GM21390 (cell line): ENCODE results near the gene SWT1.

ENCODE experiments used
- ATAC-seq: cut with Tn5 transposase; IDR thresholded peaks from one replicate; pipeline ENCODE4 v1.9.1; 2021; ENCODE audit not compliant: unreplicated experiment

The SWT1 gene

GRCh38 chr1:185287451-185287850 is 130.5 kb downstream of the SWT1 start:
- ATAC-seq, result no peak

- no peak for ATAC-seq
Observed at GRCh38 chr1:185288435-185288834, 131.5 kb downstream of the SWT1 start.

- no peak for ATAC-seq
Observed at GRCh38 chr1:185289880-185290279, 132.9 kb downstream of the SWT1 start.

- ATAC-seq, result no peak
Observed at GRCh38 chr1:185291159-185291558, 134.2 kb downstream of the SWT1 start.

GRCh38 chr1:185291652-185292051 is 134.7 kb downstream of the SWT1 start:
- ATAC-seq, result no peak

- ATAC-seq, result no peak
Observed at GRCh38 chr1:185292237-185292636, 135.3 kb downstream of the SWT1 start.

- no peak for ATAC-seq
Observed at GRCh38 chr1:185293967-185294542, 137.1 kb downstream of the SWT1 start.

GRCh38 chr1:185295091-185295490 is 138.1 kb downstream of the SWT1 start:
- ATAC-seq, result no peak

- no peak for ATAC-seq
Observed at GRCh38 chr1:185297982-185298381, 141.0 kb downstream of the SWT1 start.

- ATAC-seq, result no peak
Observed at GRCh38 chr1:185300152-185300551, 143.2 kb downstream of the SWT1 start.

GRCh38 chr1:185305419-185305818 is 148.5 kb downstream of the SWT1 start:
- ATAC-seq, result no peak

GRCh38 chr1:185308126-185308525 is 151.2 kb downstream of the SWT1 start:
- no peak for ATAC-seq

- ATAC-seq, result no peak
Observed at GRCh38 chr1:185309566-185309965, 152.6 kb downstream of the SWT1 start.

GRCh38 chr1:185311589-185312225 is 154.7 kb downstream of the SWT1 start:
- ATAC-seq, result no peak

- ATAC-seq, result no peak
Observed at GRCh38 chr1:185312361-185313138, 155.6 kb downstream of the SWT1 start.

- no peak for ATAC-seq
Observed at GRCh38 chr1:185314411-185314810, 157.4 kb downstream of the SWT1 start.

GRCh38 chr1:185315445-185316071 is 158.6 kb downstream of the SWT1 start:
- ATAC-seq, result no peak

GRCh38 chr1:185316163-185317033 is 159.4 kb downstream of the SWT1 start:
- ATAC-seq, result peak; percentile 50

GRCh38 chr1:185317034-185317885 is 160.3 kb downstream of the SWT1 start, which contains the start of gene IVNS1ABP:
Gene IVNS1ABP (minus strand): TSS chr1:185317243. CDS start chr1:185309493, 7,750 bp downstream.
- peak; percentile 69 for ATAC-seq

GRCh38 chr1:185317886-185318310 is 160.9 kb downstream of the SWT1 start:
- ATAC-seq, result peak; percentile 46
